H9 (cell line): Measurements from ENCODE around the gene LEMD1. TPM values are rescaled to one million over a fixed set of nuclear protein-coding genes. Genes with fewer than 3 reads are reported as not detected.

Experiments used
- DNase-seq: peaks from one replicate; pipeline ENCODE4 v3.0.0-alpha.2; 2017
- H2AFZ ChIP-seq: one replicate; pipeline ENCODE4 v1.6.1; 2013; ENCODE audit warnings: mild to moderate bottlenecking, low read length, control low read depth, moderate library complexity
- H2AK5ac ChIP-seq: 2 replicates; pipeline ENCODE4 v1.6.1; 2013; ENCODE audit warnings: low read length, control low read depth, mixed read lengths; ENCODE audit not compliant: insufficient read length
- H2BK120ac ChIP-seq: one replicate; pipeline ENCODE4 v1.6.1; 2013; ENCODE audit warnings: low read depth, mild to moderate bottlenecking, low read length, control low read depth, inconsistent platforms; ENCODE audit not compliant: poor library complexity, severe bottlenecking
- H2BK12ac ChIP-seq: 2 replicates; pipeline ENCODE4 v1.6.1; 2013; ENCODE audit warnings: low read length, control low read depth, mixed read lengths, low read depth; ENCODE audit not compliant: insufficient read length
- H2BK15ac ChIP-seq: 2 replicates; pipeline ENCODE4 v1.6.1; 2013; ENCODE audit warnings: low read depth, low read length, control low read depth
- H2BK20ac ChIP-seq: one replicate; pipeline ENCODE4 v1.6.1; 2013; ENCODE audit warnings: low read depth, mild to moderate bottlenecking, low read length, control low read depth, inconsistent platforms; ENCODE audit not compliant: poor library complexity, severe bottlenecking
- H2BK5ac ChIP-seq: 2 replicates; pipeline ENCODE4 v1.6.1; 2013; ENCODE audit warnings: low read length, control low read depth, mixed read lengths; ENCODE audit not compliant: insufficient read length
- H3K14ac ChIP-seq: 2 replicates; pipeline ENCODE4 v1.6.1; 2013; ENCODE audit warnings: low read length, control low read depth; ENCODE audit not compliant: insufficient read depth
- H3K18ac ChIP-seq: 2 replicates; pipeline ENCODE4 v1.6.1; 2013; ENCODE audit warnings: low read depth, mild to moderate bottlenecking, mixed read lengths, low read length, control low read depth; ENCODE audit not compliant: insufficient read length
- H3K23ac ChIP-seq: 2 replicates; pipeline ENCODE4 v1.6.1; 2013; ENCODE audit warnings: low read length, control low read depth, mixed read lengths, low read depth; ENCODE audit not compliant: insufficient read length
- H3K23me2 ChIP-seq: 2 replicates; pipeline ENCODE4 v1.6.1; 2013; ENCODE audit warnings: low read depth, mild to moderate bottlenecking, mixed read lengths, low read length, control low read depth; ENCODE audit not compliant: insufficient read length, poor library complexity, severe bottlenecking
- H3K27ac ChIP-seq: 2 replicates; pipeline ENCODE4 v1.5.1; 2013; ENCODE audit warnings: low read length, control low read depth, mixed read lengths, low read depth; ENCODE audit not compliant: insufficient read length
- H3K27me3 ChIP-seq: 2 replicates; pipeline ENCODE4 v1.6.1; 2013; ENCODE audit warnings: low read length, control low read depth, inconsistent platforms; ENCODE audit not compliant: insufficient read depth
- H3K4ac ChIP-seq: 2 replicates; pipeline ENCODE4 v1.6.1; 2013; ENCODE audit warnings: low read depth, mild to moderate bottlenecking, control low read depth, inconsistent platforms, low read length, moderate library complexity
- H3K4me1 ChIP-seq: 2 replicates; pipeline ENCODE4 v1.6.1; 2013; ENCODE audit warnings: low read length, control low read depth, inconsistent platforms; ENCODE audit not compliant: insufficient read depth
- H3K4me2 ChIP-seq: 2 replicates; pipeline ENCODE4 v1.6.1; 2013; ENCODE audit warnings: low read length, control low read depth, mixed read lengths; ENCODE audit not compliant: insufficient read length, insufficient read depth
- H3K56ac ChIP-seq: 2 replicates; pipeline ENCODE4 v1.6.1; 2013; ENCODE audit warnings: low read depth, mild to moderate bottlenecking, mixed read lengths, low read length, control low read depth; ENCODE audit not compliant: insufficient read length
- H3K79me1 ChIP-seq: 2 replicates; pipeline ENCODE4 v1.6.1; 2013; ENCODE audit warnings: low read depth, mild to moderate bottlenecking, moderate library complexity, low read length, control low read depth, inconsistent platforms; ENCODE audit not compliant: insufficient read depth, poor library complexity, severe bottlenecking
- H3K79me2 ChIP-seq: 2 replicates; pipeline ENCODE4 v1.6.1; 2013; ENCODE audit warnings: low read length, control low read depth, inconsistent platforms; ENCODE audit not compliant: insufficient read depth
- H3K9ac ChIP-seq: 2 replicates; pipeline ENCODE4 v1.6.1; 2013; ENCODE audit warnings: low read length, control low read depth, mixed read lengths; ENCODE audit not compliant: insufficient read length; ENCODE audit errors: extremely low read depth
- H3K9me3 ChIP-seq: one replicate; pipeline ENCODE4 v1.6.1; 2013; ENCODE audit warnings: low read depth, low read length, inconsistent platforms; ENCODE audit not compliant: control insufficient read depth
- H3T11ph ChIP-seq: one replicate; pipeline ENCODE4 v1.6.1; 2013; ENCODE audit warnings: mild to moderate bottlenecking, low read length, control low read depth, inconsistent platforms
- H4K20me1 ChIP-seq: one replicate; pipeline ENCODE4 v1.6.1; 2013; ENCODE audit not compliant: control insufficient read depth, insufficient read length, insufficient read depth
- H4K5ac ChIP-seq: 2 replicates; pipeline ENCODE4 v1.6.1; 2013; ENCODE audit warnings: low read depth, mild to moderate bottlenecking, mixed read lengths, low read length, control low read depth; ENCODE audit not compliant: insufficient read length
- H4K8ac ChIP-seq: replicated peaks from 2 replicates; pipeline ENCODE4 v1.6.1; 2013; ENCODE audit warnings: low read length, control low read depth, mixed read lengths, low read depth; ENCODE audit not compliant: insufficient read length
- H4K91ac ChIP-seq: 2 replicates; pipeline ENCODE4 v1.6.1; 2013; ENCODE audit warnings: low read depth, mild to moderate bottlenecking, moderate library complexity, mixed read lengths, low read length, control low read depth; ENCODE audit not compliant: insufficient read length
- H3K27ac Mint-ChIP-seq, 3 experiments: 2 replicates in 2 of 3; 3 replicates in 1 of 3; pipeline ENCODE4 v1.8.0; 2020 to 2021; ENCODE audit warnings: mixed read lengths in 3 of 3, mild to moderate bottlenecking in 1 of 3, moderate library complexity in 1 of 3
- H3K27me3 Mint-ChIP-seq: 2 replicates; pipeline ENCODE4 v1.8.0; 2021; ENCODE audit warnings: low read depth, mild to moderate bottlenecking, moderate library complexity, mixed read lengths
- H3K36me3 Mint-ChIP-seq, 3 experiments: 2 replicates in 2 of 3; 3 replicates in 1 of 3; pipeline ENCODE4 v1.8.0; 2020 to 2021; ENCODE audit warnings: low read depth in 3 of 3, mixed read lengths in 3 of 3; ENCODE audit not compliant: insufficient read depth in 1 of 3
- H3K4me1 Mint-ChIP-seq, 2 experiments: 2 replicates each; pipeline ENCODE4 v1.8.0; 2020; ENCODE audit warnings: mixed read lengths in 2 of 2
- H3K4me3 Mint-ChIP-seq, 2 experiments: 2 replicates in 1 of 2; 3 replicates in 1 of 2; pipeline ENCODE4 v1.8.0; 2020 to 2021; ENCODE audit warnings: mild to moderate bottlenecking in 2 of 2, mixed read lengths in 2 of 2, moderate library complexity in 1 of 2
- H3K9me3 Mint-ChIP-seq, 2 experiments: 2 replicates in 1 of 2; 3 replicates in 1 of 2; pipeline ENCODE4 v1.8.0; 2020; ENCODE audit warnings: mild to moderate bottlenecking in 2 of 2, mixed read lengths in 2 of 2, moderate library complexity in 1 of 2
- CTCF ChIP-seq: fragments of 200-600 bp; sonication (generic); conservative IDR thresholded peaks from 3 replicates; pipeline ENCODE4 v1.8.0; 2021; ENCODE audit warnings: antibody characterized with exemption, mild to moderate bottlenecking
- WGBS: extraction: QIAGEN DNeasy Blood & Tissue Kit; methylation state at CpG from one replicate; pipeline ENCODE4 v1.1.7; 2013; ENCODE audit warnings: missing lambda C conversion rate, low lambda C conversion rate, mixed read lengths; ENCODE audit not compliant: insufficient read length; ENCODE audit errors: extremely low coverage; 5-methylcytosine and 5-hydroxymethylcytosine counted together
- total RNA-seq: library from RNA; stranded (reverse); gene quantifications from 2 replicates; pipeline ENCODE4 v1.2.1, GENCODE V29; 2021

Gene LEMD1
- total RNA-seq, 1 experiment from 2014 or later, result 11.8 TPM

GRCh38 chr1:205380882-205381281, 41.0 kb downstream of the LEMD1 start:
- Histone ChIP-seq H3K9ac (no peak overlapping the region), H3K4me1 (peaks cover 5% of the 10 kb centered on the region; the same call in 1 of the 2 replicates), H3K4me2 (no peak overlapping the region), H2BK20ac (no peak overlapping the region), H4K91ac (no peak overlapping the region), H2AFZ (no peak overlapping the region), H3K56ac (no peak overlapping the region), H3K14ac (no peak overlapping the region), H3K79me1 (no peaks in the 10 kb centered on the region), H2BK15ac (no peak overlapping the region), H3K18ac (no peak overlapping the region), H3T11ph (no peak overlapping the region), H3K4ac (no peak overlapping the region), H2BK5ac (no peak overlapping the region), H4K5ac (no peak overlapping the region), H3K23ac (no peak overlapping the region), H4K20me1 (no peaks in the 10 kb centered on the region), H3K79me2 (no peaks in the 10 kb centered on the region), H3K23me2 (no peaks in the 10 kb centered on the region), H2BK12ac (no peak overlapping the region), H3K27ac (no peak overlapping the region), H2AK5ac (no peak overlapping the region), H2BK120ac (no peak overlapping the region), H3K9me3 (no peaks in the 10 kb centered on the region), H4K8ac (no peak overlapping the region), H3K27me3 (no peaks in the 10 kb centered on the region)
- no peak for DNase-seq
- no peak overlapping the region; a peak in 1 of 7 replicates for H3K27ac Mint-ChIP-seq
- WGBS, result no CpG with 5 or more reads among the region's 2 CpGs
- no peaks in the 10 kb centered on the region for H3K36me3 Mint-ChIP-seq
- H3K9me3 Mint-ChIP-seq, result no peaks in the 10 kb centered on the region
- no peak for TF ChIP-seq CTCF
- peaks cover 14 to 19% of the 10 kb centered on the region in 2 experiments for H3K4me1 Mint-ChIP-seq
- H3K27me3 Mint-ChIP-seq, result peaks cover 3% of the 10 kb centered on the region; the same call in 1 of the 2 replicates
- H3K4me3 Mint-ChIP-seq, result no peak overlapping the region
